GM18517 (cell line): ENCODE data around the gene ADRM1.

Source experiments
- ATAC-seq: cut with Tn5 transposase; IDR thresholded peaks from one replicate; pipeline ENCODE4 v1.9.1; 2021; ENCODE audit warnings: mild to moderate bottlenecking, moderate library complexity; ENCODE audit not compliant: unreplicated experiment

Gene ADRM1

GRCh38 chr20:62336775-62337557 lies 34.2 kb downstream of the ADRM1 start:
- ATAC-seq: no peak

GRCh38 chr20:62337558-62338293 lies 34.9 kb downstream of the ADRM1 start:
- no peak for ATAC-seq

GRCh38 chr20:62338294-62338620 lies 35.5 kb downstream of the ADRM1 start:
- ATAC-seq: no peak

GRCh38 chr20:62339647-62340062 lies 36.9 kb downstream of the ADRM1 start:
- peak; percentile 61 for ATAC-seq

- ATAC-seq: no peak
These were observed 40.1 kb downstream of the ADRM1 start for GRCh38 chr20:62342910-62343309.

GRCh38 chr20:62344092-62344491 lies 41.3 kb downstream of the ADRM1 start:
- no peak for ATAC-seq

- ATAC-seq: no peak
These were observed 42.0 kb downstream of the ADRM1 start for GRCh38 chr20:62344782-62345181.

- no peak for ATAC-seq
These were observed 43.0 kb downstream of the ADRM1 start for GRCh38 chr20:62345681-62346370.

GRCh38 chr20:62346398-62347150 lies 43.8 kb downstream of the ADRM1 start:
- no peak for ATAC-seq

GRCh38 chr20:62347151-62347404 lies 44.3 kb downstream of the ADRM1 start:
- ATAC-seq: no peak

- ATAC-seq: no peak
These were observed 44.6 kb downstream of the ADRM1 start for GRCh38 chr20:62347445-62347844.

- ATAC-seq: no peak
These were observed 45.8 kb downstream of the ADRM1 start for GRCh38 chr20:62348604-62349003.

- no peak for ATAC-seq
These were observed 46.8 kb downstream of the ADRM1 start for GRCh38 chr20:62349556-62350097.

- ATAC-seq: no peak
These were observed 47.4 kb downstream of the ADRM1 start for GRCh38 chr20:62350098-62350628.

GRCh38 chr20:62350629-62351422 lies 48.0 kb downstream of the ADRM1 start:
- ATAC-seq: no peak

- ATAC-seq: no peak
These were observed 48.9 kb downstream of the ADRM1 start for GRCh38 chr20:62351469-62352401.

- ATAC-seq: no peak
These were observed 49.8 kb downstream of the ADRM1 start for GRCh38 chr20:62352402-62353288.
